K562 (cell line): Measurements from ENCODE around the gene TMEM150C.

Experiments
- BRD9 ChIP-seq: fragments of 450-650 bp; IDR thresholded peaks from 2 replicates; pipeline ENCODE4 v1.6.1; 2018; ENCODE audit warnings: low read depth; ENCODE audit not compliant: partially characterized antibody
- CREM ChIP-seq: IDR thresholded peaks from 2 replicates; pipeline ENCODE4 v1.6.1; 2014; ENCODE audit warnings: antibody characterized with exemption, low read depth
- JUN ChIP-seq, 2 experiments: sonication (generic) in 1 of 2; formaldehyde crosslinking in 1 of 2; IDR thresholded peaks; 2 replicates each; pipeline versions ENCODE4 v1.6.1 to v1.8.0; 2012 to 2022; ENCODE audit warnings: borderline replicate concordance in 2 of 2, mild to moderate bottlenecking in 2 of 2, improper control_type of control experiment in 1 of 2, low read depth in 1 of 2, low read length in 1 of 2, missing genetic modification reagents in 1 of 2
- KAT2B ChIP-seq: IDR thresholded peaks from one replicate; pipeline ENCODE4 v1.6.1; 2012; ENCODE audit warnings: low read depth, mild to moderate bottlenecking, control low read depth, inconsistent platforms, low read length, moderate library complexity
- SREBF2 ChIP-seq: sonication (generic); formaldehyde crosslinking; IDR thresholded peaks from 2 replicates; pipeline ENCODE4 v1.4.0; 2020; ENCODE audit warnings: mild to moderate bottlenecking, missing genetic modification reagents
- ZNF124 ChIP-seq: sonication (generic); formaldehyde crosslinking; IDR thresholded peaks from 2 replicates; pipeline ENCODE4 v1.8.1; 2022; ENCODE audit warnings: missing genetic modification reagents
- ZNF436 ChIP-seq: fragments of 250-450, 450-650 bp; sonication (Bioruptor Pico); formaldehyde crosslinking; IDR thresholded peaks from 2 replicates; pipeline ENCODE4 v1.7.0; 2020; ENCODE audit warnings: mild to moderate bottlenecking
- TF ChIP-seq, protein P1 (sequence below): sonication (generic); formaldehyde crosslinking; IDR thresholded peaks from 2 replicates; pipeline ENCODE4 v1.8.1; 2023; ENCODE audit warnings: mild to moderate bottlenecking, missing genetic modification reagents
- TF ChIP-seq, protein P2 (sequence below): sonication (generic); formaldehyde crosslinking; IDR thresholded peaks from 2 replicates; pipeline ENCODE4 v1.9.0; 2022; ENCODE audit warnings: mild to moderate bottlenecking, missing genetic modification reagents
- TF ChIP-seq, protein P3 (sequence below): sonication (generic); formaldehyde crosslinking; IDR thresholded peaks from 2 replicates; pipeline ENCODE4 v1.8.0; 2022; ENCODE audit warnings: missing genetic modification reagents, mild to moderate bottlenecking, moderate library complexity, borderline replicate concordance
- TF ChIP-seq, protein P4 (sequence below), 3 experiments: IDR thresholded peaks in 2 of 3; conservative IDR thresholded peaks in 1 of 3; 2 replicates each; pipeline ENCODE4 v1.5.1; 2011 to 2012; ENCODE audit warnings: low read length in 3 of 3, mild to moderate bottlenecking in 3 of 3, control low read depth in 2 of 3, improper control_type of control experiment in 1 of 3, inconsistent platforms in 1 of 3, low read depth in 1 of 3, mixed read lengths in 1 of 3, moderate library complexity in 1 of 3; ENCODE audit not compliant: insufficient read depth in 2 of 3

GRCh38 chr4:82529322-82529721, 32.5 kb downstream of the TMEM150C start:
- TF ChIP-seq ZNF124 (no peak), JUN (IDR thresholded peaks at IDR 0.05; ENCODE audit: borderline replicate concordance, low read depth, low read length) (no peak), JUN (CRISPR knock-in tag; IDR thresholded peaks at IDR 0.05; ENCODE audit: borderline replicate concordance) (no peak), SREBF2 (CRISPR knock-in tag) (no peak), CREM (no peak), KAT2B (no peak), BRD9 (no peak), ZNF436 (CRISPR knock-in tag) (no peak)
- TF ChIP-seq, protein P1, sequence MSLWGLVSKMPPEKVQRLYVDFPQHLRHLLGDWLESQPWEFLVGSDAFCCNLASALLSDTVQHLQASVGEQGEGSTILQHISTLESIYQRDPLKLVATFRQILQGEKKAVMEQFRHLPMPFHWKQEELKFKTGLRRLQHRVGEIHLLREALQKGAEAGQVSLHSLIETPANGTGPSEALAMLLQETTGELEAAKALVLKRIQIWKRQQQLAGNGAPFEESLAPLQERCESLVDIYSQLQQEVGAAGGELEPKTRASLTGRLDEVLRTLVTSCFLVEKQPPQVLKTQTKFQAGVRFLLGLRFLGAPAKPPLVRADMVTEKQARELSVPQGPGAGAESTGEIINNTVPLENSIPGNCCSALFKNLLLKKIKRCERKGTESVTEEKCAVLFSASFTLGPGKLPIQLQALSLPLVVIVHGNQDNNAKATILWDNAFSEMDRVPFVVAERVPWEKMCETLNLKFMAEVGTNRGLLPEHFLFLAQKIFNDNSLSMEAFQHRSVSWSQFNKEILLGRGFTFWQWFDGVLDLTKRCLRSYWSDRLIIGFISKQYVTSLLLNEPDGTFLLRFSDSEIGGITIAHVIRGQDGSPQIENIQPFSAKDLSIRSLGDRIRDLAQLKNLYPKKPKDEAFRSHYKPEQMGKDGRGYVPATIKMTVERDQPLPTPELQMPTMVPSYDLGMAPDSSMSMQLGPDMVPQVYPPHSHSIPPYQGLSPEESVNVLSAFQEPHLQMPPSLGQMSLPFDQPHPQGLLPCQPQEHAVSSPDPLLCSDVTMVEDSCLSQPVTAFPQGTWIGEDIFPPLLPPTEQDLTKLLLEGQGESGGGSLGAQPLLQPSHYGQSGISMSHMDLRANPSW (CRISPR knock-in tag): no peak
- TF ChIP-seq, protein P2, sequence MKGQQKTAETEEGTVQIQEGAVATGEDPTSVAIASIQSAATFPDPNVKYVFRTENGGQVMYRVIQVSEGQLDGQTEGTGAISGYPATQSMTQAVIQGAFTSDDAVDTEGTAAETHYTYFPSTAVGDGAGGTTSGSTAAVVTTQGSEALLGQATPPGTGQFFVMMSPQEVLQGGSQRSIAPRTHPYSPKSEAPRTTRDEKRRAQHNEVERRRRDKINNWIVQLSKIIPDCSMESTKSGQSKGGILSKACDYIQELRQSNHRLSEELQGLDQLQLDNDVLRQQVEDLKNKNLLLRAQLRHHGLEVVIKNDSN (CRISPR knock-in tag): no peak
- TF ChIP-seq, protein P3, sequence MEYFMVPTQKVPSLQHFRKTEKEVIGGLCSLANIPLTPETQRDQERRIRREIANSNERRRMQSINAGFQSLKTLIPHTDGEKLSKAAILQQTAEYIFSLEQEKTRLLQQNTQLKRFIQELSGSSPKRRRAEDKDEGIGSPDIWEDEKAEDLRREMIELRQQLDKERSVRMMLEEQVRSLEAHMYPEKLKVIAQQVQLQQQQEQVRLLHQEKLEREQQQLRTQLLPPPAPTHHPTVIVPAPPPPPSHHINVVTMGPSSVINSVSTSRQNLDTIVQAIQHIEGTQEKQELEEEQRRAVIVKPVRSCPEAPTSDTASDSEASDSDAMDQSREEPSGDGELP (CRISPR knock-in tag): no peak
- TF ChIP-seq, protein P4, sequence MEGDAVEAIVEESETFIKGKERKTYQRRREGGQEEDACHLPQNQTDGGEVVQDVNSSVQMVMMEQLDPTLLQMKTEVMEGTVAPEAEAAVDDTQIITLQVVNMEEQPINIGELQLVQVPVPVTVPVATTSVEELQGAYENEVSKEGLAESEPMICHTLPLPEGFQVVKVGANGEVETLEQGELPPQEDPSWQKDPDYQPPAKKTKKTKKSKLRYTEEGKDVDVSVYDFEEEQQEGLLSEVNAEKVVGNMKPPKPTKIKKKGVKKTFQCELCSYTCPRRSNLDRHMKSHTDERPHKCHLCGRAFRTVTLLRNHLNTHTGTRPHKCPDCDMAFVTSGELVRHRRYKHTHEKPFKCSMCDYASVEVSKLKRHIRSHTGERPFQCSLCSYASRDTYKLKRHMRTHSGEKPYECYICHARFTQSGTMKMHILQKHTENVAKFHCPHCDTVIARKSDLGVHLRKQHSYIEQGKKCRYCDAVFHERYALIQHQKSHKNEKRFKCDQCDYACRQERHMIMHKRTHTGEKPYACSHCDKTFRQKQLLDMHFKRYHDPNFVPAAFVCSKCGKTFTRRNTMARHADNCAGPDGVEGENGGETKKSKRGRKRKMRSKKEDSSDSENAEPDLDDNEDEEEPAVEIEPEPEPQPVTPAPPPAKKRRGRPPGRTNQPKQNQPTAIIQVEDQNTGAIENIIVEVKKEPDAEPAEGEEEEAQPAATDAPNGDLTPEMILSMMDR (IDR thresholded peaks at IDR 0.05 in 2 of 3, conservative IDR thresholded peaks at IDR 0.05 in 1 of 3; ENCODE audit: insufficient read depth in 2 of 3, low read depth in 1 of 3, low read length in 3 of 3): no peak
